HG03354 (cell line): Measurements from ENCODE around the gene KLHL17.
A peak's percentile ranks its signal among the peaks of the same experiment; 100 is the strongest.
"Not testable (repeated sequence)": the region's sequence is repeated elsewhere in the genome, so short reads cannot be mapped to it uniquely, and the experiment has no call there.

Source experiments
- ATAC-seq: cut with Tn5 transposase; IDR thresholded peaks from one replicate; pipeline ENCODE4 v1.9.1; 2021; ENCODE audit warnings: mild to moderate bottlenecking; ENCODE audit not compliant: unreplicated experiment, poor library complexity, severe bottlenecking

KLHL17 gene

DNA sequence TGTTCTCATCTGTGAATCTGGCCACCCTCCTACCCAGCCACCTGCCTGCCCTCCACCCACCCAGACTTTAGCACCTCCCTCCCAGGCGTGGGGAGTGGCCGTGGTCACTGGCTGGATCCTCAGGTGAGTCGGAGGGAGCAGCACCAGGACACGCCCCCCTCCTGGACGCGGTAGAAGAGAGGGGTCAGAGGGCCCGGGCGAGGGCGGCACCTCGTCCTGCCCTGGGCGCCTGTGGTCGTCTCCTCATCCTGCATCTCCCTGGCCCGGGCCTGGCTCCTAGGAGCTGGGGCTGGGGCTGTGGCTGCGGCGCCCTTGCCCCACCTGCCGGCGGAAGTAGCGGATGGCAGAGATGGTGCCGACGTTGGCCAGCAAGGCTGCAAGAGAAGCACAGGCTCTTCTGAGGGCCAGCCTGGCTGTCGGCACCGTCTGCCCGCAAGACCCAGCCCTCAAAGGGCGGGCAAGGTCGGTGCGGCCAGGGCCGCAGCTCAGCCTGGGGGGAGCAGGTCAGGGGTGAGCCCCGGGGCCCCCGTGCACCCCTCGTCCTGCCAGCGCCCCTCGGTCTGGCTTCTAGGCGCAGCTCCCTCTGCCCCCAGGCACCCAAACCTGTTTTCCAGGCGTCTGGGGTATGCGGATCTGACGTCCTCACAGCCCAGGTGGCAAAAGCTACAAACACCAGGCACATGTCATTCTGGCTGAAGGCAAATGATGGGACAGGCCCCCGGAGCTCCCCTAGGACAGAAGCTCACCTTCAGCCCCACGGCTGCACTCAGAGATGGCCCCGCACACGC is 15.7 kb downstream of the KLHL17 start:
- ATAC-seq: peak; percentile 61

DNA sequence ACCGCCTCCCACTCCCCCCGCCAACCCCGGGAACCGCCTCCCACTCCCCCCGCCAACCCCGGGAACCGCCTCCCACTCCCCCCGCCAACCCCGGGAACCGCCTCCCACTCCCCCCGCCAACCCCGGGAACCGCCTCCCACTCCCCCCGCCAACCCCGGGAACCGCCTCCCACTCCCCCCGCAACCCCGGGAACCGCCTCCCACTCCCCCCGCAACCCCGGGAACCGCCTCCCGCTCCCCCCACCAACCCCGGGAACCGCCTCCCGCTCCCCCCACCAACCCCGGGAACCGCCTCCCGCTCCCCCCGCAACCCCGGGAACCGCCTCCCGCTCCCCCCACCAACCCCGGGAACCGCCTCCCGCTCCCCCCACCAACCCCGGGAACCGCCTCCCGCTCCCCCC is 16.4 kb downstream of the KLHL17 start:
- ATAC-seq: not testable (repeated sequence)

DNA sequence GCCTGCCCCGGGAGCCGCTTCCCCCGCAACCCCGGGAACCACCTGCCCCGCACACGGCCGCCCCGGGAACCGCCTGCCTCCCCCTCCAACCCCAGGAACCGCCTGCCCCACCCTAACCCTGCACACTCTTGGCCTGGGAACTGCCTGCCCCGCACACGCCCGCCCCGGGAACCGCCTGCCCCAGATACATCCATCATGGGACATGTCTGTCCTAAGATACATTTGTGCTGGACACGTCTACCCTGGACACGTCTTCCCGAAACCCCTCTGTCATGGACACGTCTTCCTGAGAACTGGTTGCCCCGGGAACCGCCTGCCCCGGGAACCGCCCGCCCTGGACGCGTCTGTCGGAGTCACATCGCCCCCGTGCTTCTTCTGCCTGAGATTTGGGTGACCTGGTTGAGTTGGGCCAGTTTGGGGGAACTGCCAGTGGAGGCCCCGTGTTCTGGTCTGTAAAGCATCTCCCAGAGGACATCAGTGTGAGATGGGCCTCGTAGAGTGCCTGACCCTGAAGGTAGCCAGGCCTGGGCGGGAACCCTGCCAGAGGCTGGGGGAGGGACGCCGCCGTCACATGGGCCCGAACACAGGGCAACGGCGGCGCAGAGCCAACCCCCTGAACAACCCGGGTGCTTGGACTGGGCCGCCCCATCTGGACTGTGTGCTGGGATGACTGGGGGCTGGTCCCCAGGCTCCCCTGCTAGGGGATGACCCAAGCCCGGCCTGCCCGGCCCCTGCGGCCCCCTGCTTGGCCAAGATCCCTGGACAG is 17.9 kb downstream of the KLHL17 start:
- ATAC-seq: no peak

DNA sequence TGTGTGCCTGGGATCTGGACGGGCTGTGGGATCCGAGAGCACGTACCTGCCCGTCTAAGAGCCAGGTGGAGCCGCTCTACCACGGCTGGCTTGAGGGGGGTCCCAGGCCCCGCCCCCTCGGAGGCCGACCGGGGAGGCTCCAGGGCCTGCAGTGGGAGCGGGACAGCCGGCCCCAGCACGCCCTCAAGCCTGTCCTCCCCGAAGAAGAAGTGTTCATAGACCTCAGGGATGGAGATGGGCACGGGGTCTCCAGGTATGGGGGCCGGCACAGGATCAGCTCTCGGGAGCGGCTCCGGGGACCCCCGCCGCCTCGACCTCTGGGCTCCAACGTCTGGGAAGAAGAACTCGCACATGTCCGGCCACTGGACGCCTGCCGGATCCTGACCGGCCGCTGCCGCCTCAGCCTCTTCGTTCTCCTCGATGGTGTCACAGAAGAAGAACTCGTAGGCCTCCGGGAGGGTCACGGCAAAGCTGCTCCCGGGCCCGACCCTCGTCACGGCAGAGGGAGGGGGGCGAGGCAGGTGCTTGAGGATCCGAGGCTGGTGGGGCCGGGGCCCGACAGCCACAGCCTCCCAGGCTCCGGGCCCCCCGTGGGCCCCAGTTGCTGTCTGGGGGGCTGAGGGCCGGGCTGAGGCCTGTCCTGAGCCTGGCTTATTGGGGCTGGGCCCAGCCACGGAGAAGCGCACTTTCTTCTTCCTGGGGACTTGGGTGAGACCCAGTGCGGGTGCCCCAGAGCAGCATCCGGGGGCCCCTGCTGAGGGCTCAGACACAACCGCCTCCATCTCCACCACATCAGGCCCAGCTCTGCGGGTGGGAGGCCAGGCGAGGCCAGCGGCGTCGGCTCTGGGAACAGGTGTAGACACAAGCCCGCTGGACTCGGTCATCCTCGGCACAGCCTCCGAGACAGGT is 18.7 kb downstream of the KLHL17 start:
- no peak for ATAC-seq

DNA sequence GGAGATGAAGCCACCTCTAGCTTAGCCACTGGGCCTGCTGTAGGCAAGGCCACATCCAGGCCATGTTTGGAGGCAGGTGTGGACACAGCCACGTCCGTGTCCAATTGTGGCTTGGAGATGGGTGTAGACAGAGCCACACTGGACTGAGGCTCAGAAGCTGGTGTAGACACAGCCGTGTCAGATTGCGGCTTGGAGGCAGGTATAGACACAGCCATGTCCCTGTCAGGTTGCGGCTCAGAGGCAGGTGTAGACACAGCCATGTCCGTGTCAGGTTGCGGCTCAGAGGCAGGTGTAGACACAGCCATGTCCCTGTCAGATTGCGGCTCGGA is 19.3 kb downstream of the KLHL17 start:
- ATAC-seq: no peak

DNA sequence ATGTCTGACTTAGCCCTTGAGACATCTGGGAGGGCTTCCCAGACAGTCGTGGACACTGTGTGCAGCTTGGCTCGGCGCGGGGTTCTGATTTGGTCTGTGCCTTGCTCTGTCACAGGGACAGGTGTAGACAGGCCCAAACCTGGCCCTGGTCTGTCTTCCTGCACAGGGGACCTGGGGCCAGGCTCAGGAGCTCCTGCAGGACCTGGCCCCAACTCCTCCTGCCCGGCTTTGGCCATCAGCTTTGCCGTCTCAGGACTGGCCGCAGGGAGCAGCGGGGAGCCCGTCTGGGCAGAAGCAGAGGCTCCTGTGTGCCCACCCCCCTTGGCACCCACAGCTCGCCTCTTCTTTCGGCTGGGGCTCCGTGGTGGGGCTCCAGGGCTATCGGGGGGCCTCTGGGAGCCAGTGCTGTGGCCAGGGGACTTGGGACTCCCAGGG is 19.8 kb downstream of the KLHL17 start:
- no peak for ATAC-seq

DNA sequence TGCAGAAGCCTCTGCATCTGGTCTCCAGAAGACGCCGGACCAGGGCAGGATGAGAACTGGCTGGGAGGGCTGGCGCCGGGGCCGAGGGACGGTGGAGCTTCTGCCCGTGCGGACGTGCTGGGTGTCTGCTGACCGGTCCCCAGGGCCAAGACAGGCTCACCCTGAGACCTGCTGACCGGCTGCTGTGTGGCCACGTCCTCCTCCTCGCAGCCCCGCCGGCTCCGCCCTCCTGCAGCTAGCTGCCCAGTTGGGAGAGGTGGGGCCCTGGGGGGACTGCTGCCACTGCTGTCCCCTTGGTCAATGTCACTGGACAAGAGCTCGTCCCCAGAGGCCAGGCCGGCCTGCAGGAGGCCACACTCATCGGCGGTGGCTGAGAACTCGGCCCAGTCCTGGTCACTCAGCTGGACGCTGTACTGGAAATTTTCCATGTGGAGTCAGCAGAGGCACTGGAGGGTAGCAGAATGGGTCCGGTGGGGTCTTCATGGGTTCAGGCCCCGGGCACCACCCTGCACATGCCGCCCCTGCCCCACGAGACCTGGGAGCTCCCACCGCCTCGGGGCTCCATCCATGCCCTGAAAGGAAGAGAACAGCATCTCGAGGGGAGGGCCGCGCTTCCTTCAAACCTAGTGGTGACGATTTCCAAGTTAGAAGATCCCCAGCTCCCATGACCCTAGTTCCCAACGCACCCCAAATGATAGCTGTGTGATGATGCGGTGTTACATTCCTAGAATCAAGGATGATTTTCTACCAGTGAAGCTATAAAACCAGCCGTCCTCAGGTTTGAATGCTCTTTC is 20.4 kb downstream of the KLHL17 start:
- ATAC-seq: no peak

DNA sequence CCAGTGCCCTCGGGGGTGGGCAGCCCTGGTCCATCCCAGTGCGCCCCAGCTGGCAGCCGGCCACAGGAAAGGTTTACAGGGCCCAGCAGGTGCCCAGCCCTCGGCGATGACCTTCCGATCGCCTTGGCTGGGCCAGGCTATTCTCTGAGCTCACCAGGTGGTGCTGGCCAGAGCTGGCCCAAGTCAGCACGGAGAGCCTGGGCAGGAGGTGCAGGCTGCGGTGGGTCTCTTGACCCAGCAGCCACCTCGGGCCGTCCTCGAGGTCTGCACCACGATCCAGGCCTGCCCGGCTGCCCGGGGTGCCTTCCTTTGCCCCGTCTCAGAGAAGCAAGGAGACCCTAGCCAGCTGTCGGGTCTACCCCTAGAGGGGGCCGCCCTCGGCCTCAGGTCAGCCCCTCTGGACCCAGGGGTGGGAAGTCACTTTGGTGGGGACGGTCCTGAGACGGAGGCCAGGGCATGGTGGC is 21.1 kb downstream of the KLHL17 start:
- no peak for ATAC-seq

DNA sequence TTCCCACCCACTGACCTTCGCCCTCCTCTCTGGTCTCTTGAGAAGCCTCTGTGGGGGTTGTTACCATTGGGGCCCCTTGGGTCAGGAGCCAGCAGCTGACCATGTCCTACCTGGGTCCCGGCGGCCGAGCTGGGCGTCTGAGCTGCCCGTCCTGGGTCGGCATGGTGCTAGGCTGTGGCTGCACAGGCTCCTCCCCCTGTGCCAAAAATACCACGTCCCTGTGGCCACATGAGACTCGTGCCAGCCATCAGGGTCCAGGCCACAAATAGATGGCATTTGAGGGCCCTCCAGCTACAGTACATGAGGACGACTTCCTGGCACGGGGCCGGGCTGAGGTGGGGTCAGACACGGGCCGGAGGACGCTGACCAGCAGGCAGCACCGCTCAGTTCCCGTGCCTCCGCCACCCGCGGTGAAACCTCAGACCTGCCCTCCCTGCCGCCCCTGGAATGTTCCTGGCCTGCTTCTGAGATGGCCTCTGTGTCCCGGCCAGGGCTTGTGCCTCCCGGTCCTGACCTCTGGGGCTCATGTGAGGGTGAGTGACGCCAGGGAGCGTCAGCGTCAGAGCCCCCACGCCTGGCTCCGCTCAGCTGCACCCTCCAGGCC is 21.7 kb downstream of the KLHL17 start, which contains the start of gene PERM1:
Gene PERM1 (minus strand): TSS at position 139 of the 604 bp plus-strand sequence. CDS start 1,064 bp downstream, outside the sequence.
- ATAC-seq: no peak

DNA sequence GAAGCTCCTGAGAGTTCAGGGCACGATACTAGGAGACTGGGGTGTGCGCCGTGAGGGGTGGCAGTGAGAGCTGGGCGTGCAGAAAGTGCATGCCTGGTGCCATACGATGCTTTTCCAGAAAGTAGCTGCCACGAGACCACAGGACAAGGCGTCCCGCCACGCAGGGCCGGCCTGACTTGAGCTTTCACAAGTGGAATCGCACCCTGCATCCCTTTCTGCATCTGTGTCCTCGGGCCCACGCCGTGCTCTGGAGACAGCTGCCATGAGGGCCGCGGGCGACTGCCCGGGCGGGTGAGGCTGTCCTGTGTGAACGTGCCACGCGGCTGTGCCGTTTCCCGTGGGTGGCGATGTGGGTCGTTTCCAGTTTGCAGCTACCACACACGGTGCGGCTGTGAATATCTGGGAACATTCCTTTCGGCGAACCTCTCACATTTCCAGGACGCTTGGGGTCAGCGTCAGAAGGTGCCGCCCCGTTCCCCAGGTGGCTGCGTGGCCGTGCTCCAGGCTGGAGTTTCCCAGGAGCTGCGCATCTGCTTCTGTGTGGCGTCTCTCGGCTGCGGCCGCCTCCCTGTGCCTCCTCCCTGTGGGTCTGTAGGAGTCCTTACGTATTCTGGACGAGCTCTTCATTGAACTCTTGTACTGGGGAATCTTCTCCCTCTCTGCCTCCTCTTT is 22.5 kb downstream of the KLHL17 start:
- no peak for ATAC-seq

DNA sequence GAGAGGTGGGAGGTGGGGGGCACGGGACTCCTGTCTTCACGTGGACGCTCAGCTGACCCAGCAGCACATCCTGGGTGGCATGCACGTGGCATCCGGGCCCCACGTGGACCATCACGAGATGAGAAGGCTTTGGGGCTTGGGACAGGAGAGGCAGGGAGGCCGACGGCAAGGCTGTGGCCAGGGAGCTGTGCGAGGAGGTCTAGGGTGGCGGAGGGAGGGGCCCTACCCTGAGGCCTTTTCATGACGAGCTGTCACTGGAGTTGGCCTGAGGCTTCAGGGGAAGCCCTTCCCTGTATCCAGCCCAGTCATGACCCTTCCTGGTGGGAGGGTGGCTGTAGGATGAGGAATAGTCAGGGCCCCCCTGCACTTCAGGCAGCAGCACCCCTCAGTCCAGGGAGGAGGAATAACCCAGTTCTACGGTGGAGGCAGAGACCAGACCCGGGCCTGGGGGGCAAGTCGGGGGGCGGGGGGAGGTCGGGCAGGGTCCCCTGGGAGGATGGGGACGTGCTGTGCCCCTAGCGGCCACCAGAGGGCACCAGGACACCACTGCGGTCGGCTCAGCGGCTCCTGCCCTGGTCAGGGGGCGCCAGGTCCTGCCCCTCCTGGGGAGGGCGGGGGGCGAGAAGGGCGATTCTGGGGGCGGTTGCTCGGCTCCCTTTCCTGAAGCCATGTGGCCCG is 23.6 kb downstream of the KLHL17 start:
- ATAC-seq: no peak

DNA sequence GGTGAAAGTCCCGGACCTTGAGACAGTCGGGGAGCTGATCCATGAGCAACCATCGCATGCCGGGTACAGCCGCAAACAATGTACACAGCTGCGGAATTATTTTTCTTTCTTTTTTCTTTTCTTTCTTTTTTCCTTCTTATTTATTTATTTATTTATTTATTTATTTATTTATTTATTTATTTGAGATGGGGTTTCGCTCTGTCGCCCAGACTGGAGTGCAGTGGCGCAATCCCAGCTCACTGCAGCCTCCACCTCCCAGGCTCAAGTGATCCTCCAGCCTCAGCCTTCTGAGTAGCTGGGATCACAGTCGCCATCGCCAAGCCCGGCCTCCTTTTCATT is 24.1 kb downstream of the KLHL17 start:
- no peak for ATAC-seq

DNA sequence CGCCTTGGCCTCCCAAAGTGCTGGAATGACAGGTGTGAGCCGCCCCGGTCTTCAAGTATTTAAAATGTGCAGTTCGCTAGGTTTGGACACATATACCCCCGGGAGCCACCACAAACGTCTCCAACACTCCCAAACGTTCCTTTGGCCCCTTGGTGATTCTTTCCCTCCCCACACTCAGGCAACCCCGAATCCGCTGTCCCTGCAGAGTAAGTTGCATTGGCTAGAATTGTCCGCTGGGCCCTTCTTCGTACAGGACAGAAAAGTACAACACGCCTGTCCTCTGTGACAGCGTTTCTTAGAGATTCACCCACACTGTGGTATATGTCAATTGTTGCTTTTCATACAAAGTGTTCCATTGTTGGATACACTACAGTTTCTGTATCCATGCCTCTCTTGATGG is 24.7 kb downstream of the KLHL17 start:
- ATAC-seq: no peak

DNA sequence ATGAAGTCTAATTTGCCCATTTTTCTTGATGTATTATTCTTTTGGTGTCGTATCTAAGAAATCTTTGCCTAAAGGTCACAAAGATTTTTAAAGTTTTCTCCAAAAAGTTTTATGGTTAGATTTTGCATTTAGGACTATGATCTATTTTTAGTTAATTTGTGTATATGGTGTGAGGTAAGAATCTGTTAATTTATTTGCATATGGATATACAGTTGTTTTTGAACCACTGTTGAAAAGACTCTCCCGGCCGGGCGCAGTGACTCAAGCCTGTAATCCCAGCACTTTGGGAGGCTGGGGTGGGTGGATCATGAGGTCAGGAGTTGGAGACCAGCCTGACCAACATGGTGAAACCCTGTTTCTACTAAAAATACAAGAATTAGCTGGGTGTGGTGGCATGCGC is 27.7 kb downstream of the KLHL17 start:
- ATAC-seq: not testable (repeated sequence)

DNA sequence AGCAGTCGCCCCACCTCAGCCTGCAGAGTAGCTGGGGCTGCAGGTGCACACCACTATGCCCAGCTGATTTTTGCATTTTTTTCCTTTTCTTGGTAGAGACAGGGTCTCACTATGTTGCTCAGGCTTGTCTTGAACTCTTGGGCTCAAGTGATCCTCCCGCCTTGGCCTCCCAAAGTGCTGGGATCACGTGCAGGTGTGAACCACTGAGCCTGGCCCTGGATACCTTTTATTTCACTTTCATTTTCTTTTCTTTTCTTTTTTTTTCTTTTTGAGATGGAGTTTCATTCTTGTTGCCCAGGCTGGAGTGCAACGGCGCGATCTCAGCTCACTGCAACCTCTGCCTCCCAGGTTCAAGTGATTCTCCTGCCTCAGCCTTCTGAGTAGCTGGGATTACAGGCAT is 30.9 kb downstream of the KLHL17 start:
- ATAC-seq: not testable (repeated sequence)

DNA sequence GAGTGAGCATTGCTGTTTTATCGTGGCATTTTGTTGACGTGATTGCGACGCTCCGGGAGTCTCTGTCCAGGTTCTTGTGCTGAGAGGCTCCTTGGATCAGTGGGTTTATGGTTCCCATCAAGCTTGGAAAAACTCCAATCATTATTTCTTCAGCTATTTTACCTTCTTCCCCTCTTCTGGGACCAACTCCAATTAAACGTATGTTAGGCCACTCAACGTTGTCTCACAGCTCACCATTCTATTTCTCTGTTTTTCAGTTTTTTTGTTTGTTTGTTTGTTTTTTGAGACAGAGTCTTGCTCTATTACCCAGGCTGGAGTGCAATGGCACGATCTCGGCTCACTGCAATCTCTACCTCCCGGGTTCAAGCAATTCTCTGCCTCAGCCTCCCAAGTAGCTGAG is 31.5 kb downstream of the KLHL17 start:
- ATAC-seq: no peak

DNA sequence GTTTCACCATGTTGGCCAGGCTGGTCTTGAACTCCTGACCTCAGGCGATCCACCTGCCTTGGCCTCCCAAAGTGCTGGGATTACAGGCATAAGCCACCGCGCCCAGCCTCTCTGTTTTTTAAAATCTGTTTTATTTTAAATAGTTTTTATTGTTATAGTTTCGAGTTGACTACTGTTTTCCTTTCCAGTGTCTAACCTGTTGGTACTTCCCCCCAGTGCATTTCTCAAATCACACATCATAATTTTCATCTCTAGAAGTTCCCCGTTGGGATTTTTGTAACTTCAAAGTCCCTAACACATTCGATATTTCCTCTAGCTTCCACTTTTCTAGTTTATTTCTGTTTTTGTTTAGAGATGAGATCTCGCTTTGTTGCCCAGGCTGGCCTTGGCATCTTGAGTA is 32.0 kb downstream of the KLHL17 start:
- ATAC-seq: no peak

DNA sequence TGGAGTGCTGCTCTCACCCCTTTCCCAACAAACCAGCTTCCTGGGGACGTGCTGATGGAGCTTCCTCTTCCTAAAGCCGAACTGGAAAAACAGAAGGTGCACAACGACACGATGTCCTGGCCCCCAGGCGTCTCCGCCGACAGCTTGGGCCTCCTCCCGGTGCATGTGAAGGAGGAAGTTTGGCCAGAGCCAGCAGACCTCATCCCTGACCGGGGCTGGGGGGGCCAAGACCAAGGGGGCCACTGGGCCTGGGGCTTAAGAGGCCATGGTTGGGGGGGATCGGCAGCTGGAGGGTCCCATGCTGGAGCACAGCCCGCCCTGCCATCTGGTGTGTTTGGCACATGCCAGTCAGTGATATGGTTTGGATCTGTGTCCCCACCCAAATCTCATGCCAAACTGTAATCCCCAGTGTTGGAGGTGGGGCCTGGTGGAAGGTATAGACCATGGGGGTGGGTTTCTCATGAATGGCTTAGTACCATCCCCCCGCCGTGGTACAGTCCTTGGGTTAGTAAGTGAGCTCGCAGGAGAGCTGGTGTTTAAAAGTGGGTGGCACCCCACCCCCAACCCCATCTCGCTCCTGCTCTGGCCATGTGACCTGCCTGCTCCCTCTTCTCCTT is 33.1 kb downstream of the KLHL17 start:
- no peak for ATAC-seq
